B cell (primary cell): ENCODE results near the gene SPEN.

Experiments used
- EZH2 ChIP-seq: IDR thresholded peaks from 2 replicates; pipeline ENCODE4 v1.6.1; 2012; ENCODE audit warnings: borderline replicate concordance, low read depth, mild to moderate bottlenecking, moderate library complexity, low read length; ENCODE audit not compliant: insufficient read depth, poor library complexity, severe bottlenecking
- TF ChIP-seq, protein P1 (sequence below): fragments of 200-600 bp; IDR thresholded peaks from one replicate; pipeline ENCODE4 v1.8.0; 2022; ENCODE audit warnings: antibody characterized with exemption, mild to moderate bottlenecking

GRCh38 chr1:15932612-15933011, 85.1 kb downstream of the SPEN start:
- TF ChIP-seq EZH2, result no peak
- TF ChIP-seq, protein P1, sequence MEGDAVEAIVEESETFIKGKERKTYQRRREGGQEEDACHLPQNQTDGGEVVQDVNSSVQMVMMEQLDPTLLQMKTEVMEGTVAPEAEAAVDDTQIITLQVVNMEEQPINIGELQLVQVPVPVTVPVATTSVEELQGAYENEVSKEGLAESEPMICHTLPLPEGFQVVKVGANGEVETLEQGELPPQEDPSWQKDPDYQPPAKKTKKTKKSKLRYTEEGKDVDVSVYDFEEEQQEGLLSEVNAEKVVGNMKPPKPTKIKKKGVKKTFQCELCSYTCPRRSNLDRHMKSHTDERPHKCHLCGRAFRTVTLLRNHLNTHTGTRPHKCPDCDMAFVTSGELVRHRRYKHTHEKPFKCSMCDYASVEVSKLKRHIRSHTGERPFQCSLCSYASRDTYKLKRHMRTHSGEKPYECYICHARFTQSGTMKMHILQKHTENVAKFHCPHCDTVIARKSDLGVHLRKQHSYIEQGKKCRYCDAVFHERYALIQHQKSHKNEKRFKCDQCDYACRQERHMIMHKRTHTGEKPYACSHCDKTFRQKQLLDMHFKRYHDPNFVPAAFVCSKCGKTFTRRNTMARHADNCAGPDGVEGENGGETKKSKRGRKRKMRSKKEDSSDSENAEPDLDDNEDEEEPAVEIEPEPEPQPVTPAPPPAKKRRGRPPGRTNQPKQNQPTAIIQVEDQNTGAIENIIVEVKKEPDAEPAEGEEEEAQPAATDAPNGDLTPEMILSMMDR, result no peak
